Smooth muscle cell (in vitro differentiated cells): Measurements from ENCODE around the gene AKAP6. TPM values are rescaled to one million over a fixed set of nuclear protein-coding genes. Genes with fewer than 3 reads are reported as not detected.

Source experiments
- DNase-seq: peaks from one replicate; lab custom pipeline; 2025; ENCODE audit not compliant: unreplicated experiment; lab: John Stamatoyannopoulos, UW
- H2AFZ ChIP-seq: fragments of 200-600 bp; sonication (generic); 2 replicates; pipeline ENCODE4 v1.6.0; 2016; ENCODE audit warnings: antibody characterized with exemption, low read depth, mild to moderate bottlenecking
- H3F3A ChIP-seq: fragments of 200-600 bp; sonication (generic); 2 replicates; pipeline ENCODE4 v1.6.0; 2017; ENCODE audit warnings: antibody characterized with exemption, low read depth
- H3K27ac ChIP-seq: fragments of 200-600 bp; sonication (generic); 2 replicates; pipeline ENCODE4 v1.5.1; 2016; ENCODE audit warnings: low read depth, mild to moderate bottlenecking
- H3K27me3 ChIP-seq: fragments of 200-600 bp; sonication (generic); 2 replicates; pipeline ENCODE4 v1.6.1; 2016; ENCODE audit warnings: low read depth, mild to moderate bottlenecking
- H3K36me3 ChIP-seq: fragments of 200-600 bp; sonication (generic); 2 replicates; pipeline ENCODE4 v1.5.1; 2016; ENCODE audit warnings: low read depth
- H3K4me1 ChIP-seq: fragments of 200-600 bp; sonication (generic); 2 replicates; pipeline ENCODE4 v1.5.1; 2016; ENCODE audit warnings: low read depth
- H3K4me2 ChIP-seq: fragments of 200-600 bp; sonication (generic); 2 replicates; pipeline ENCODE4 v1.6.0; 2016; ENCODE audit warnings: mild to moderate bottlenecking
- H3K4me3 ChIP-seq: fragments of 200-600 bp; sonication (generic); 2 replicates; pipeline ENCODE4 v1.5.1; 2016; ENCODE audit warnings: mild to moderate bottlenecking
- H3K79me2 ChIP-seq: fragments of 200-600 bp; sonication (generic); 2 replicates; pipeline ENCODE4 v1.6.0; 2016; ENCODE audit warnings: low read depth, mild to moderate bottlenecking
- H3K9ac ChIP-seq: fragments of 200-600 bp; sonication (generic); 2 replicates; pipeline ENCODE4 v1.6.0; 2016; ENCODE audit warnings: low read depth
- H3K9me3 ChIP-seq: fragments of 200-600 bp; sonication (generic); replicated peaks from 2 replicates; pipeline ENCODE4 v1.5.1; 2016; ENCODE audit warnings: low read depth
- H4K20me1 ChIP-seq: fragments of 200-600 bp; sonication (generic); 2 replicates; pipeline ENCODE4 v1.6.0; 2016; ENCODE audit warnings: low read depth
- CTCF ChIP-seq: fragments of 200-600 bp; sonication (generic); IDR thresholded peaks from 2 replicates; pipeline ENCODE4 v1.5.1; 2017; ENCODE audit warnings: borderline replicate concordance, mild to moderate bottlenecking, antibody characterized with exemption; ENCODE audit not compliant: insufficient read depth, poor library complexity, severe bottlenecking
- WGBS: methylation state at CpG from one replicate; pipeline ENCODE4 v1.1.7; 2016; ENCODE audit warnings: low lambda C conversion rate; 5-methylcytosine and 5-hydroxymethylcytosine counted together
- polyA plus RNA-seq: library from polyadenylated mRNA; unstranded; fragments of >200 nt; fragmentation: Nextera tagmentation; extraction: Ambion mirVana; gene quantifications from 2 replicates; pipeline ENCODE4 v1.2.1, GENCODE V29; 2016
- total RNA-seq: library from RNA; depleted of rRNA; stranded (reverse); fragments of >200 nt; gene quantifications from 2 replicates; pipeline ENCODE4 v1.2.3, GENCODE V29; 2014

The AKAP6 gene
- total and polyA plus RNA-seq, 2 experiments from 2014 or later: 1.3 to 6.4 TPM

- H3K27me3 ChIP-seq: no peaks in the 10 kb centered on the region
- H3K9me3 ChIP-seq: no peaks in the 10 kb centered on the region
- peaks cover 13% of the 10 kb centered on the region for H3F3A ChIP-seq
- peak overlapping the region; percentile 61 for H3K27ac ChIP-seq
- peak overlapping the region; percentile 64 for H2AFZ ChIP-seq
- peak overlapping the region; percentile 2 for H3K9ac ChIP-seq
- no peak for TF ChIP-seq CTCF
- DNase-seq: no peak
- 36% methylated on average over 3 of the region's 3 CpGs for WGBS
- H4K20me1 ChIP-seq: no peaks in the 10 kb centered on the region
- H3K4me2 ChIP-seq: peak overlapping the region; percentile 28
- no peaks in the 10 kb centered on the region for H3K36me3 ChIP-seq
- no peaks in the 10 kb centered on the region for H3K79me2 ChIP-seq
- H3K4me3 ChIP-seq: no peak overlapping the region
- peaks cover 5% of the 10 kb centered on the region for H3K4me1 ChIP-seq
Observed at GRCh38 chr14:32510815-32511214, 181.7 kb downstream of the AKAP6 start.

- H3K9me3 ChIP-seq: no peaks in the 10 kb centered on the region
- no peak overlapping the region for H3K9ac ChIP-seq
- WGBS: 90% methylated on average over 3 of the region's 3 CpGs
- peaks cover 5% of the 10 kb centered on the region for H3K4me1 ChIP-seq
- no peaks in the 10 kb centered on the region for H3K36me3 ChIP-seq
- no peak overlapping the region for H3K27ac ChIP-seq
- H2AFZ ChIP-seq: no peak overlapping the region
- DNase-seq: no peak
- no peak for TF ChIP-seq CTCF
- no peak overlapping the region for H3K4me2 ChIP-seq
- no peaks in the 10 kb centered on the region for H3K27me3 ChIP-seq
- no peak overlapping the region for H3K4me3 ChIP-seq
- peaks cover 13% of the 10 kb centered on the region for H3F3A ChIP-seq
- H3K79me2 ChIP-seq: no peaks in the 10 kb centered on the region
- no peaks in the 10 kb centered on the region for H4K20me1 ChIP-seq
Observed at GRCh38 chr14:32512348-32512747, 183.2 kb downstream of the AKAP6 start.

DNA sequence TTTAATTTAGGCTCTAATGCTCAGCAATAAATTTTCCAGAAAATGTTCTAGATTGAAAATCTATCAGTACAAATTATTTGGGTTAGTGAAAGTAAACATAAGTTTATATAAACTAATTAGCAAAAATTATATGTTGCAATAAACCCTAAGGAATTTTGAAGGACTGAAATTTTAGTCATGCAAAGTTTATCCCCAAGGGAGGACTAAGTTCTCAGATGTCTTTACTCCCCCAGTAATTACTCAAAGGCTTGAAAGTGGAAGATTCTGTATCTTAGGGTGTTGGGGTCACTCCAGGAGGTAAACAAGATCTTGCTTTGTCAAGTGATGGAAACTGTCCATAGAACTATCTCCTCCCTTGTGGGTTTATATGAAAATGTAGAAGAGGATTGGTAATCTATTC lies 183.7 kb downstream of the AKAP6 start:
- no peaks in the 10 kb centered on the region for H4K20me1 ChIP-seq
- H3K4me2 ChIP-seq: no peak overlapping the region
- H3K4me3 ChIP-seq: no peak overlapping the region
- H3K9ac ChIP-seq: no peak overlapping the region
- H3K9me3 ChIP-seq: no peaks in the 10 kb centered on the region
- TF ChIP-seq CTCF: no peak
- H2AFZ ChIP-seq: peak overlapping the region; percentile 6
- no peak overlapping the region for H3K27ac ChIP-seq
- no peak for DNase-seq
- H3F3A ChIP-seq: peaks cover 10% of the 10 kb centered on the region
- no peaks in the 10 kb centered on the region for H3K27me3 ChIP-seq
- peaks cover 5% of the 10 kb centered on the region for H3K4me1 ChIP-seq
- H3K36me3 ChIP-seq: no peaks in the 10 kb centered on the region
- no peaks in the 10 kb centered on the region for H3K79me2 ChIP-seq

GRCh38 chr14:32513571-32514009 lies 184.5 kb downstream of the AKAP6 start:
- Histone ChIP-seq H3K9ac (no peak overlapping the region), H2AFZ (no peak overlapping the region), H3K27ac (peak overlapping the region; percentile 14), H3F3A (peaks cover 3% of the 10 kb centered on the region), H3K4me2 (no peak overlapping the region), H4K20me1 (no peaks in the 10 kb centered on the region), H3K9me3 (no peaks in the 10 kb centered on the region), H3K4me3 (no peak overlapping the region), H3K36me3 (no peaks in the 10 kb centered on the region), H3K79me2 (no peaks in the 10 kb centered on the region), H3K27me3 (no peaks in the 10 kb centered on the region), H3K4me1 (peaks cover 5% of the 10 kb centered on the region)
- TF ChIP-seq CTCF: peak; percentile 51
- 56% methylated on average over 1 of the region's 1 CpG for WGBS
- no peak for DNase-seq
